SK-N-SH (cell line): ENCODE measurements around the gene PPEF2. TPM values are rescaled to one million over a fixed set of nuclear protein-coding genes. Genes with fewer than 3 reads are reported as not detected.

ENCODE experiments used
- CTCF ChIA-PET: fragments of 300-600, 350-600 bp; formaldehyde crosslinking; extraction: SDS; loops from one replicate; lab custom pipeline; 2021; lab: Yijun Ruan, JAX
- POLR2A ChIA-PET: fragments of 350-600 bp; sonication (Branson Sonifier 250); formaldehyde crosslinking; extraction: SDS; loops from one replicate; lab custom pipeline; 2020; ENCODE audit warnings: antibody characterized with exemption, inconsistent platforms; lab: Yijun Ruan, JAX
- DNase-seq: peaks from one replicate; pipeline ENCODE4 v3.0.0; 2012
- H2AFZ ChIP-seq: fragments of 200-600 bp; sonication (generic); 2 replicates; pipeline ENCODE4 v1.8.1; 2016; ENCODE audit warnings: antibody characterized with exemption, mild to moderate bottlenecking, low read depth
- H3F3A ChIP-seq: fragments of 200-600 bp; sonication (generic); replicated peaks from 2 replicates; pipeline ENCODE3; 2016; ENCODE audit warnings: antibody characterized with exemption, mild to moderate bottlenecking; ENCODE audit not compliant: insufficient read depth
- H3K27ac ChIP-seq, 2 experiments: fragments of 200-500 bp in 1 of 2; fragments of 200-600 bp in 1 of 2; sonication (Bioruptor generic) in 1 of 2; sonication (generic), shearing (Covaris generic) in 1 of 2; 2 replicates each; pipeline versions ENCODE4 v1.5.1 to v1.6.1; 2014 to 2016; ENCODE audit warnings: low read depth in 2 of 2, inconsistent platforms in 1 of 2, low read length in 1 of 2, mild to moderate bottlenecking in 1 of 2, mixed read lengths in 1 of 2
- H3K27me3 ChIP-seq: fragments of 200-600 bp; sonication (generic), shearing (Covaris generic); 2 replicates; pipeline ENCODE4 v1.6.1; 2016; ENCODE audit warnings: mixed run types; ENCODE audit not compliant: insufficient read depth
- H3K36me3 ChIP-seq, 2 experiments: fragments of 200-500 bp in 1 of 2; fragments of 200-600 bp in 1 of 2; sonication (Bioruptor generic) in 1 of 2; sonication (generic) in 1 of 2; replicated peaks in 1 of 2; 2 replicates each; pipeline versions ENCODE3 to v1.5.1; 2014 to 2016; ENCODE audit warnings: low read length in 1 of 2, mild to moderate bottlenecking in 1 of 2; ENCODE audit not compliant: insufficient read depth in 2 of 2, control insufficient read depth in 1 of 2
- H3K4me1 ChIP-seq, 2 experiments: fragments of 200-500 bp in 1 of 2; fragments of 200-600 bp in 1 of 2; sonication (Bioruptor generic) in 1 of 2; sonication (generic), shearing (Covaris generic) in 1 of 2; 2 replicates each; pipeline versions ENCODE4 v1.5.1 to v1.6.1; 2014 to 2016; ENCODE audit warnings: low read depth in 1 of 2, low read length in 1 of 2, mixed run types in 1 of 2; ENCODE audit not compliant: insufficient read depth in 2 of 2, control insufficient read depth in 1 of 2
- H3K4me2 ChIP-seq: fragments of 200-600 bp; sonication (generic), shearing (Covaris generic); 2 replicates; pipeline ENCODE4 v1.6.1; 2017; ENCODE audit warnings: mixed run types
- H3K4me3 ChIP-seq, 2 experiments: fragments of 200-500 bp in 1 of 2; fragments of 200-600 bp in 1 of 2; sonication (Bioruptor generic) in 1 of 2; sonication (generic), shearing (Covaris generic) in 1 of 2; 2 replicates each; pipeline versions ENCODE4 v1.5.1 to v1.8.1; 2014 to 2016; ENCODE audit warnings: low read depth in 2 of 2, inconsistent platforms in 1 of 2, low read length in 1 of 2, mild to moderate bottlenecking in 1 of 2, mixed read lengths in 1 of 2, moderate library complexity in 1 of 2
- H3K79me2 ChIP-seq: fragments of 200-600 bp; sonication (generic); 2 replicates; pipeline ENCODE4 v1.8.1; 2017; ENCODE audit warnings: mild to moderate bottlenecking; ENCODE audit not compliant: insufficient read depth
- H3K9ac ChIP-seq: fragments of 200-600 bp; sonication (generic); 2 replicates; pipeline ENCODE4 v1.6.1; 2017; ENCODE audit warnings: mixed run types
- H3K9me2 ChIP-seq: fragments of 200-600 bp; sonication (generic); 2 replicates; pipeline ENCODE4 v1.6.1; 2017; ENCODE audit warnings: mixed run types
- H3K9me3 ChIP-seq: fragments of 200-600 bp; sonication (generic); 2 replicates; pipeline ENCODE4 v1.6.1; 2017; ENCODE audit warnings: mixed run types, mild to moderate bottlenecking, moderate library complexity
- H4K20me1 ChIP-seq: fragments of 200-600 bp; sonication (generic); 2 replicates; pipeline ENCODE4 v1.6.1; 2017; ENCODE audit warnings: mild to moderate bottlenecking, mixed run types; ENCODE audit not compliant: insufficient read depth
- CTCF ChIP-seq: fragments of 200-600 bp; sonication (generic); IDR thresholded peaks from 2 replicates; pipeline ENCODE4 v1.6.1; 2017; ENCODE audit warnings: antibody characterized with exemption, mild to moderate bottlenecking, moderate library complexity
- FOSL2 ChIP-seq: IDR thresholded peaks from 2 replicates; pipeline ENCODE4 v1.4.0; 2012; ENCODE audit warnings: low read depth, mild to moderate bottlenecking, moderate library complexity, borderline replicate concordance
- GABPA ChIP-seq: IDR thresholded peaks from 2 replicates; pipeline ENCODE4 v1.4.0; 2012; ENCODE audit warnings: low read depth, mild to moderate bottlenecking
- JUND ChIP-seq: IDR thresholded peaks from 2 replicates; pipeline ENCODE4 v1.4.0; 2012
- MAX ChIP-seq: IDR thresholded peaks from 2 replicates; pipeline ENCODE4 v1.4.0; 2012; ENCODE audit warnings: low read depth
- MEF2A ChIP-seq: IDR thresholded peaks from 2 replicates; pipeline ENCODE4 v1.4.0; 2012; ENCODE audit warnings: low read depth, borderline replicate concordance
- MXI1 ChIP-seq: IDR thresholded peaks from 2 replicates; pipeline ENCODE4 v1.6.1; 2012; ENCODE audit warnings: mild to moderate bottlenecking, low read depth, low read length, improper control_type of control experiment
- NFIC ChIP-seq: IDR thresholded peaks from 2 replicates; pipeline ENCODE4 v1.4.0; 2012; ENCODE audit warnings: borderline replicate concordance
- NRF1 ChIP-seq: IDR thresholded peaks from 2 replicates; pipeline ENCODE4 v1.6.1; 2012; ENCODE audit warnings: low read depth, mild to moderate bottlenecking, low read length
- PBX3 ChIP-seq: IDR thresholded peaks from 2 replicates; pipeline ENCODE4; 2012
- POLR2AphosphoS5 ChIP-seq: IDR thresholded peaks from 2 replicates; pipeline ENCODE4 v1.6.1; 2012; ENCODE audit warnings: low read depth, low read length
- RCOR1 ChIP-seq: fragments of 150-350 bp; IDR thresholded peaks from 2 replicates; pipeline ENCODE4 v1.6.1; 2017; ENCODE audit warnings: antibody characterized with exemption, low read length
- RFX5 ChIP-seq: IDR thresholded peaks from 2 replicates; pipeline ENCODE4 v1.6.1; 2012; ENCODE audit warnings: mild to moderate bottlenecking, improper control_type of control experiment, low read length
- RXRA ChIP-seq: IDR thresholded peaks from 2 replicates; pipeline ENCODE4 v1.4.0; 2012; ENCODE audit warnings: low read depth, mild to moderate bottlenecking, borderline replicate concordance
- SIN3A ChIP-seq: IDR thresholded peaks from 2 replicates; pipeline ENCODE4 v1.6.1; 2012; ENCODE audit warnings: low read depth, mild to moderate bottlenecking, low read length, moderate library complexity, borderline replicate concordance
- TAF1 ChIP-seq: IDR thresholded peaks from 2 replicates; pipeline ENCODE4 v1.6.1; 2012; ENCODE audit warnings: low read depth, mild to moderate bottlenecking, low read length, moderate library complexity, borderline replicate concordance
- YY1 ChIP-seq: IDR thresholded peaks from 2 replicates; pipeline ENCODE4 v1.4.0; 2012; ENCODE audit warnings: low read depth, mild to moderate bottlenecking
- ZBTB33 ChIP-seq: IDR thresholded peaks from 2 replicates; pipeline ENCODE4 v1.4.0; 2012; ENCODE audit warnings: low read depth, borderline replicate concordance
- WGBS: methylation state at CpG from one replicate; pipeline ENCODE4 v1.1.6; 2017; ENCODE audit warnings: low lambda C conversion rate; 5-methylcytosine and 5-hydroxymethylcytosine counted together
- polyA plus RNA-seq, 3 experiments: library from polyadenylated mRNA; depleted of rRNA; stranded (reverse); fragments of >200 nt; gene quantifications; 2 replicates each; pipeline ENCODE4 v1.2.3, GENCODE V29; 2012

Gene PPEF2
- polyA plus RNA-seq, 1 of the 3 experiments (the other 2 are of a cell fraction): not detected

GRCh38 chr4:75909405-75909804 lies 7.2 kb upstream of the PPEF2 start:
- H3K79me2 ChIP-seq: no peaks in the 10 kb centered on the region
- ChIA-PET POLR2A (no interaction called here), CTCF (interaction anchor here (0.6 to 1.0 kb wide), 2 partner anchors 11 to 61 kb away, joined by 3 read pairs; no protein-coding TSS in a partner anchor)
- H3K9ac ChIP-seq: no peak overlapping the region
- H3F3A ChIP-seq: no peaks in the 10 kb centered on the region
- H3K4me2 ChIP-seq: no peak overlapping the region
- H4K20me1 ChIP-seq: no peaks in the 10 kb centered on the region
- no peaks in the 10 kb centered on the region for H3K9me2 ChIP-seq
- no peak overlapping the region for H3K27ac ChIP-seq
- peaks cover 0 to 3% of the 10 kb centered on the region in 2 experiments for H3K36me3 ChIP-seq
- no peaks in the 10 kb centered on the region for H3K4me1 ChIP-seq
- no peaks in the 10 kb centered on the region for H3K9me3 ChIP-seq
- H3K27me3 ChIP-seq: no peaks in the 10 kb centered on the region
- 87% methylated on average over 5 of the region's 5 CpGs for WGBS
- no peak for TF ChIP-seq FOSL2
- TF ChIP-seq NRF1: no peak
- TF ChIP-seq RXRA: no peak
- no peak for TF ChIP-seq RCOR1
- TF ChIP-seq MEF2A: no peak
- TF ChIP-seq RFX5: no peak
- TF ChIP-seq CTCF: no peak
- no peak for TF ChIP-seq MXI1
- TF ChIP-seq PBX3: no peak
- TF ChIP-seq NFIC: no peak
- no peak for TF ChIP-seq POLR2AphosphoS5
- no peak for TF ChIP-seq JUND
- no peak for TF ChIP-seq TAF1
- TF ChIP-seq YY1: no peak
- TF ChIP-seq MAX: no peak
- TF ChIP-seq SIN3A: no peak
- no peak for TF ChIP-seq GABPA
- no peak for TF ChIP-seq ZBTB33
- H2AFZ ChIP-seq: no peak overlapping the region
- H3K4me3 ChIP-seq: no peak overlapping the region
- DNase-seq: no peak
